NB4 (cell line): ENCODE data around the gene CFAP57.

Source experiments
- CTCF ChIP-seq: IDR thresholded peaks from one replicate; pipeline ENCODE4 v1.5.1; 2012; ENCODE audit warnings: low read depth, low read length
- MAX ChIP-seq: IDR thresholded peaks from 2 replicates; pipeline ENCODE4 v1.6.1; 2011; ENCODE audit warnings: low read depth, low read length
- MYC ChIP-seq: IDR thresholded peaks from 2 replicates; pipeline ENCODE4 v1.6.1; 2011; ENCODE audit warnings: low read depth, low read length
- POLR2A ChIP-seq: IDR thresholded peaks from 2 replicates; pipeline ENCODE4 v1.6.1; 2011; ENCODE audit warnings: mild to moderate bottlenecking; ENCODE audit not compliant: insufficient read length; ENCODE audit errors: extremely low read depth

- TF ChIP-seq CTCF = no peak
- TF ChIP-seq MYC = no peak
- no peak for TF ChIP-seq POLR2A
- no peak for TF ChIP-seq MAX
These were observed 5.6 kb downstream of the CFAP57 start for GRCh38 chr1:43177691-43178090.
